ENCODE measurements around the gene SOAT1.
A peak's percentile ranks its signal among the peaks of the same experiment; 100 is the strongest.

Gene SOAT1

DNA sequence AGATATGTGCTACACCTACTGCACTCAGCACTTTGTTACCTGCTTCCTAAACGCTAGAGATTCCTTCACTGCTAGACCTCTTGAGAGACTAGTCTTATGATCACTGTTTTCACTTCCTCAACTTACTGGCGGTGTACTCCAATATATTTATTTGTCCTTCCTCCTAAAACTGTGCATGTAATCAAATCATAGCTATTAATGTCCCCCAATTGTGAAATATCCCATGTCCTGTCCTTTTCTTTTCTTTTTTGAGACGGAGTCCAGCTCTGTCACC, 3.4 kb downstream of the SOAT1 start:
- no peaks in the 10 kb centered on the region for H3K9me3 ChIP-seq (ENCODE audit: control insufficient read depth, insufficient read depth, low read length)
- no peaks in the 10 kb centered on the region for H3K27me3 ChIP-seq (ENCODE audit: control insufficient read depth, low read length)
- H3K79me2 ChIP-seq (ENCODE audit: control insufficient read depth, low read length): peaks cover 78% of the 10 kb centered on the region
- peaks cover 48% of the 10 kb centered on the region for H3K4me1 ChIP-seq (ENCODE audit: control insufficient read depth, low read length)
- H3F3A ChIP-seq (ENCODE audit: control insufficient read depth, insufficient read depth): no peaks in the 10 kb centered on the region
- TF ChIP-seq EZH2phosphoT487 (IDR thresholded peaks at IDR 0.05; ENCODE audit: borderline replicate concordance, low read length): no peak
- TF ChIP-seq, protein P1, sequence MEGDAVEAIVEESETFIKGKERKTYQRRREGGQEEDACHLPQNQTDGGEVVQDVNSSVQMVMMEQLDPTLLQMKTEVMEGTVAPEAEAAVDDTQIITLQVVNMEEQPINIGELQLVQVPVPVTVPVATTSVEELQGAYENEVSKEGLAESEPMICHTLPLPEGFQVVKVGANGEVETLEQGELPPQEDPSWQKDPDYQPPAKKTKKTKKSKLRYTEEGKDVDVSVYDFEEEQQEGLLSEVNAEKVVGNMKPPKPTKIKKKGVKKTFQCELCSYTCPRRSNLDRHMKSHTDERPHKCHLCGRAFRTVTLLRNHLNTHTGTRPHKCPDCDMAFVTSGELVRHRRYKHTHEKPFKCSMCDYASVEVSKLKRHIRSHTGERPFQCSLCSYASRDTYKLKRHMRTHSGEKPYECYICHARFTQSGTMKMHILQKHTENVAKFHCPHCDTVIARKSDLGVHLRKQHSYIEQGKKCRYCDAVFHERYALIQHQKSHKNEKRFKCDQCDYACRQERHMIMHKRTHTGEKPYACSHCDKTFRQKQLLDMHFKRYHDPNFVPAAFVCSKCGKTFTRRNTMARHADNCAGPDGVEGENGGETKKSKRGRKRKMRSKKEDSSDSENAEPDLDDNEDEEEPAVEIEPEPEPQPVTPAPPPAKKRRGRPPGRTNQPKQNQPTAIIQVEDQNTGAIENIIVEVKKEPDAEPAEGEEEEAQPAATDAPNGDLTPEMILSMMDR (IDR thresholded peaks at IDR 0.05; ENCODE audit: low read depth, low read length, poor library complexity, severe bottlenecking): no peak
- no peak overlapping the region for H3K4me3 ChIP-seq (ENCODE audit: low read length)
- H4K20me1 ChIP-seq (ENCODE audit: control insufficient read depth, insufficient read depth, low read depth, low read length): peaks cover 8% of the 10 kb centered on the region; the same call in 1 of the 2 replicates
- peaks cover 7% of the 10 kb centered on the region for H3K36me3 ChIP-seq (ENCODE audit: control insufficient read depth, low read length)
- H3K9me2 ChIP-seq (replicated peaks; ENCODE audit: control insufficient read depth, low read length): no peaks in the 10 kb centered on the region
- H3K4me2 ChIP-seq (ENCODE audit: low read length): peak overlapping the region; percentile 27
- H3K27ac ChIP-seq (ENCODE audit: low read depth, low read length): no peak overlapping the region

DNA sequence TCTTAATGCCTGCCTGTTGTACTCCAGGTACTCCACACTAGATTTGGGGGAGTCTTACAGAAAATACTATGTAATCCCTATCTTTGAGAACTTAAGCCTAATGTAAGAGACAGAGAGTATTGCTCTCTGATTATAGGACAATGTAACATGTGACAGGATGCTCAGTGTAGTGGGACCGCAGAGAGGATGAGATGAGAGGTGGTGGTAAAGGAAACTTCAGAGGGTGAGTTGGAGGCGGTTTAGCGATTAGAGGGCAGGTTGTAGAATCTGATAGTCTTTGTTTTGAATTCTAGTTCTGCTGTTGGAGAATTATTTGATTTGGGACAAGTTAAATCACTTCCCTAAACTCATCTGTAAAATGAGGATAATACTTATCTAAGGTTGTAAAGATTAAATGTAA, 5.4 kb downstream of the SOAT1 start:
- H3K4me2 ChIP-seq (ENCODE audit: low read length): peak overlapping the region; percentile 4; the same call in 1 of the 2 replicates
- no peaks in the 10 kb centered on the region for H3K9me3 ChIP-seq (ENCODE audit: control insufficient read depth, insufficient read depth, low read length)
- no peaks in the 10 kb centered on the region for H3K27me3 ChIP-seq (ENCODE audit: control insufficient read depth, low read length)

DNA sequence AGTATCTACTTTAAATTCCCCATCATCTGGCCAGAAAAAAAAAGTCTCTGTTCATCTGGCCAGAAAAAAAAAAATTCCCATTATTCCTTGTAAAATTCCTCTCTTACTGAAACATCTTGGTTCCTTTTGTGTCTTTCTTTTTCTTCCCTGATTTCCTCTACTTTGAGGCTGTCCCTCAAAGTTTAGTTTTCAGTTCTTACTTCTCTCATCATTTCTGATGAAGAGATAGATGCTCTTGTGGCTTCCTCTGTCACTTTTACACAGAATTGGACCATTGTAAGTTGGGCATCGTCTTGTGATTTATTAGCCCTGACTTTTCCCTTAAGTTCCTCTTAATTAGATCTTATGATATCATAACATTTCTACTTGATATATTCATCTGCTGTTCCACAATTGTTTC, 6.5 kb downstream of the SOAT1 start:
- Histone ChIP-seq H3K27ac (ENCODE audit: low read depth, low read length) (no peak overlapping the region), H3K4me1 (ENCODE audit: control insufficient read depth, low read length) (peaks cover 34% of the 10 kb centered on the region), H3K9me2 (replicated peaks; ENCODE audit: control insufficient read depth, low read length) (no peaks in the 10 kb centered on the region), H3F3A (ENCODE audit: control insufficient read depth, insufficient read depth) (no peaks in the 10 kb centered on the region), H3K36me3 (ENCODE audit: control insufficient read depth, low read length) (peaks cover 33% of the 10 kb centered on the region), H3K79me2 (ENCODE audit: control insufficient read depth, low read length) (peaks cover 75% of the 10 kb centered on the region), H3K9me3 (ENCODE audit: control insufficient read depth, insufficient read depth, low read length) (no peaks in the 10 kb centered on the region), H4K20me1 (ENCODE audit: control insufficient read depth, insufficient read depth, low read depth, low read length) (peaks cover 8% of the 10 kb centered on the region; the same call in 1 of the 2 replicates), H3K4me3 (ENCODE audit: low read length) (no peak overlapping the region), H3K4me2 (ENCODE audit: low read length) (no peak overlapping the region), H3K27me3 (ENCODE audit: control insufficient read depth, low read length) (no peaks in the 10 kb centered on the region)
- TF ChIP-seq EZH2phosphoT487 (IDR thresholded peaks at IDR 0.05; ENCODE audit: borderline replicate concordance, low read length): no peak
- TF ChIP-seq, protein P1 (IDR thresholded peaks at IDR 0.05; ENCODE audit: low read depth, low read length, poor library complexity, severe bottlenecking): no peak

More for the DNA sequence above, 5.4 kb downstream of the SOAT1 start:
- peaks cover 81% of the 10 kb centered on the region for H3K79me2 ChIP-seq (ENCODE audit: control insufficient read depth, low read length)
- TF ChIP-seq, protein P1 (IDR thresholded peaks at IDR 0.05; ENCODE audit: low read depth, low read length, poor library complexity, severe bottlenecking): no peak
- no peak for TF ChIP-seq EZH2phosphoT487 (IDR thresholded peaks at IDR 0.05; ENCODE audit: borderline replicate concordance, low read length)
- H3K27ac ChIP-seq (ENCODE audit: low read depth, low read length): no peak overlapping the region
- H3K9me2 ChIP-seq (replicated peaks; ENCODE audit: control insufficient read depth, low read length): no peaks in the 10 kb centered on the region
- no peak overlapping the region for H3K4me3 ChIP-seq (ENCODE audit: low read length)
- no peaks in the 10 kb centered on the region for H3F3A ChIP-seq (ENCODE audit: control insufficient read depth, insufficient read depth)
- H3K36me3 ChIP-seq (ENCODE audit: control insufficient read depth, low read length): peaks cover 25% of the 10 kb centered on the region
- H3K4me1 ChIP-seq (ENCODE audit: control insufficient read depth, low read length): peaks cover 42% of the 10 kb centered on the region
- H4K20me1 ChIP-seq (ENCODE audit: control insufficient read depth, insufficient read depth, low read depth, low read length): peaks cover 8% of the 10 kb centered on the region; the same call in 1 of the 2 replicates
